ENCODE results near the gene IFNK. TPM values are rescaled to one million over a fixed set of nuclear protein-coding genes. Genes with fewer than 3 reads are reported as not detected.

IFNK gene, protein sequence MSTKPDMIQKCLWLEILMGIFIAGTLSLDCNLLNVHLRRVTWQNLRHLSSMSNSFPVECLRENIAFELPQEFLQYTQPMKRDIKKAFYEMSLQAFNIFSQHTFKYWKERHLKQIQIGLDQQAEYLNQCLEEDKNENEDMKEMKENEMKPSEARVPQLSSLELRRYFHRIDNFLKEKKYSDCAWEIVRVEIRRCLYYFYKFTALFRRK
- not detected in 2 replicates for total RNA-seq

DNA sequence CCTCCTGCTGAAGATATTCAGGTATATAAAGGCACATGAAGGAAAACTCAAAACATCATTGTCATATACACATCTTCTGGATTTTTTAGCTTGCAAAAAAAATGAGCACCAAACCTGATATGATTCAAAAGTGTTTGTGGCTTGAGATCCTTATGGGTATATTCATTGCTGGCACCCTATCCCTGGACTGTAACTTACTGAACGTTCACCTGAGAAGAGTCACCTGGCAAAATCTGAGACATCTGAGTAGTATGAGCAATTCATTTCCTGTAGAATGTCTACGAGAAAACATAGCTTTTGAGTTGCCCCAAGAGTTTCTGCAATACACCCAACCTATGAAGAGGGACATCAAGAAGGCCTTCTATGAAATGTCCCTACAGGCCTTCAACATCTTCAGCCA, at the start of gene IFNK:
TSS of gene IFNK (plus strand) at position 55 of the 400 bp plus-strand sequence. CDS start at position 102, 47 bp downstream.

DNA sequence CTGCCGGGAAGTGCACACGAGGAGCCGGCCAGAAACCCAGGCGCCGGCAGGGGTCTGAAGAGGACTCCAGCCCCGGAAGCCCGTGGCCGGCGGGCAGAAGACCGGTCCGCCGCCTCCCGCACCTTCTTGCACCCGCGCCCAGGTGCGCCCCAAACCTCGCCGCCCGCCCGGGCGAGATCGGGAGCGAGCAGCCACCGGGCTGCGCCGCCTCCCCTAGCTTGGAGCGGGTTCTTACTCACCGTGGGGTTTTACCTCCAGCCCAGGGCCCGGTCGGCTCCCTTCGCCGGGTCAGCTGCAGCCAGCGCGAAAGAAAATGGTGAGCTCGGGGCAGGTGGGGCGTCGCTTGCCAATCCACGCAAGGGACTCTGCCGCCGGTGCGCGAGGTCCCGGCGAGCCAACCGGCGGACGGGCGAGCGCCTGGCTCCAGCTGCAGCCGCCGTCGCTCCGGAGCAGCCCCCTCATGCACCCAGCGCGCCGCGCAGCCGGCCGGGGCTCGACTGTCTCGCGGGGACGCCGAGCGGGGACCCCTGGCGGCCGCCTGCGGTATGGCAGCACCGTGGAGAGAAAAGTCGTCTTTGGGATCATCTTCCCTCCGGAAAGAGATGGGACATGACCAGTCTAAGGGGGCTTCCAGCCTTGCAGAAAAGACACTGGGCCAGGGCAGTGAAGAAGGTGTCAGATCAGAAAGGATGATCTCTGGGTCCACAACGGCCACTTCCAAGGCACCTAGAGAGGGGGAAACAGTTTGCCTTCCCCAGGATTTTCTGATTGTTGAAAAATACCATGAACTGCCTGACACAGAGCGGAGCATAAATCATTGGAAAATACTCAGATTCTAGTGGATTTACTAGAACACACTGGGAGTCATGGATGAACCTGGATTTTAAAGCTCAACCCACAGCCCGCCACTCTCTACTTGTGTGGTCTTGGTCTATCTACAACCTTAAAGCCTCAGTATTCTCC, 5.5 kb downstream of the IFNK start, which contains the start of gene MOB3B:
TSS of gene MOB3B (minus strand) at position 499 of the 963 bp plus-strand sequence. CDS start 74,264 bp downstream, outside the sequence.

GRCh38 chr9:27572918-27573633, 49.0 kb downstream of the IFNK start, which contains the start of gene C9orf72:
Gene C9orf72 (minus strand): TSS chr9:27573481. CDS start chr9:27567120, 6,361 bp downstream.

Other genes with a start within 250 kb of the IFNK start
- not detected in 2 replicates for gene EQTN, start 227.1 kb upstream of the IFNK start, total RNA-seq
- 0.48 and 0.65 TPM in 2 replicates for gene MOB3B, start 5.5 kb downstream of the IFNK start, total RNA-seq
- gene C9orf72, start 49.2 kb downstream of the IFNK start, total RNA-seq: 8.2 and 9.8 TPM in 2 replicates

Data from vein endothelial cell (primary cell).